ENCODE measurements around the gene RACK1.

Gene RACK1

GRCh38 chr5:181192337-181193046 is 51.2 kb downstream of the RACK1 start:
- DNase-seq: no peak

- DNase-seq: peak; percentile 99
Observed at GRCh38 chr5:181191526-181192336, 52.0 kb downstream of the RACK1 start.

DNA sequence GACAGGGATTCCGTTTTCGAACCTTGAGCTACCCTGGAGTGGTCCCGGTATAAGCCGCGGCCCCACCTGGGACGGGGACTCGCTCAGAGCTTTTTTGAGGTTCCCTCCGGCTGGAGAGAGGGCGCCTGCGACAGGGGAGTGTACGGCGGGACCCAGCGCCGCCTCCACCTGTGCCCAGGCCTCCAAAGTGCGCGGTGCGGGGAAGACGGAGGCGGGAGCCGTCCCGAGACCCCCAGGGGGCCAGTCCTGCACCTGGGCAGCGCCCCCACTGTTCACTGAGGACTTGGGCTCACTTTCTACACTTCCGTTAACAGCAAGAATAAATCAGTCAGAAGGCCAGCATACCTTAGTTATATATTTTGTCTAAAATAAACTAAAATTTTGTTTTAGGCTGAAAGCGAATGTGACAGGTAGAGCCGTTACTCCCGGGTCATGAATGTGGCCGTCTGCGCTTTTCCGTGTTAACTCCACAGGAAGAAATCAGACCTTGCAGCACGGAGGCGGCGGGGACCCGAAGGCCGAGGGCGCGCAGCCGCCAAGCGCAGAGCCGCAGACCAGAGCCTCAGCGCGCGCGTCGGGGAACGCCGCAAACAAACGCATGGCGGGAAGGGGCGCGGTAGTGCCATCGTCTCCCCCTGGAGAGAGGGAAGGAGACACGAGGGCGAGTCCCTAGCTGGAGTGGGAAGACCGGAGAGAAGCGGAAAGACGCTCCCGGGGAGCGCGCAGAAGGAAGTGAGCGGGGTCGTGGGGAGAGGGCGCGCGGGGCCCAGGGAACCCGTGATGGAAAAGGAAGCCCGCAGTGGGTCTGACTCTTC is 52.8 kb downstream of the RACK1 start:
- peak; percentile 63 for DNase-seq

DNA sequence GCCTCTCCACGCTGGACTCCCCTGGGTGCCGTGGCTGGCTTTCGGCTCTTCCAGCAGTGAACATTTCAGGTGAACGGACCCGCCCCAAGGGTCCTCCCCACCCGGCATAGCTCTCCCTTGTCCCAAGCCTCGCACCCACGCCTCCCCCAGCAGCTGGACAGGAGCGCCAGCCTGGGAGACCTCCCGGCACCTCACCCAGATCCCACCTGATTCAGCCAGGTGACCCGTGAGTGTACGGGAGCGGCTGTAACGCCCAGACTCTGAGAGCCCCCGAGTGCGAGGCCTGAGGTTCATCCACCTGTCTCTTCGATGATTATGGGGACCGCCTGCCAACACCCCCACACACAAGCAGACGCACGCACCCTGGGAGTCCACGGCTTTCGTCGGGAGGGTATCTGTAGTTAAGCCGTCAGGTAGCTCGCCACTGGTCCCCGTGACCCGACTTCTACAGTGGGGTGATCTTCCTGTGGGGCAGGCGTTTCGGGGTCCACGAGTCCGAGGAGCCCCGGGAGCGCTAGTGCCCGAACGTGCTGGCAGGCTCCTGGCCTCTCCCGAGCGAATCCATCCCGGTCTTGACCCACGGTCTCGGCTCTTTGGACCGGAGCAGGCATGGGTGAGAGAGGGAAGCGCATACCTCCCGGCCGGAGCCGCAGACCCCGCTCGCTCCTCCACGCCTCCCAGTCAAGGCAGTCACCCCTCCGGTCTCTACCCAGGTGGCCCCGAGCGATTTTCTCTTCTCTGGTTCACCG is 53.6 kb downstream of the RACK1 start:
- peak; percentile 50 for DNase-seq

- peak; percentile 41 for DNase-seq
Observed at GRCh38 chr5:181189363-181189961, 54.2 kb downstream of the RACK1 start.

- DNase-seq: peak; percentile 82
Observed at GRCh38 chr5:181188700-181189362, 54.9 kb downstream of the RACK1 start.

DNA sequence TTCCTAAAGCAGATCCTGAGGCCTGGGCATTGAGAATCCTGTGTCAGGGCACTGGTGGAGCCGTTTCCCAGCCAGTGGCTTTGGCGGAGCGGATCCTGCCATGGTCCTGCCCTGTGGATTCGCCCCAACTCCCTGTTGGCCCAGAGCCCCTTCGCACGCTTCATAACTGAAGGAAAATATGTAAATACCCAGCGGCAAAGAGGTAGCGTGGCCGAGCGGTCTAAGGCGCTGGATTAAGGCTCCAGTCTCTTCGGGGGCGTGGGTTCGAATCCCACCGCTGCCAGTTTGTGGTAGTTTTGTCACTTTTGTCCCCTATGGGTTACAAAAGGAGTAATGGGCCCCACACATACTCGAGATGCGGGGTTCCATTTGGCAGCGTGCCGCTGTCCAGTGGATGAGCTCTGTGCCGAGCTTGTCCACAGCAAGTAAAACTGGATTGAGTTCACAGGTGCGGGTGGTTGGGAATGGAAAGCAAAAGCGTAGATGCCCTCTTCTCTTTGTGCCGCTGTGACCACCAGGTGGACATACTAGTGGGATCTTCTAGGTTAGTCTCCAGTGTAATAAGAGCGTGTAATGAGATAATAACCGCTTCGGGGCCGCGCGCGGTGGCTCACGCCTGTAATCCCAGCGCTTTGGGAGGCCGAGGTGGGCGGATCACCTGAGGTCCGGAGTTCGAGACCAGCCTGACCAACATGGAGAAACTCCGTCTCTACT is 56.0 kb downstream of the RACK1 start:
- DNase-seq: peak; percentile 73

DNA sequence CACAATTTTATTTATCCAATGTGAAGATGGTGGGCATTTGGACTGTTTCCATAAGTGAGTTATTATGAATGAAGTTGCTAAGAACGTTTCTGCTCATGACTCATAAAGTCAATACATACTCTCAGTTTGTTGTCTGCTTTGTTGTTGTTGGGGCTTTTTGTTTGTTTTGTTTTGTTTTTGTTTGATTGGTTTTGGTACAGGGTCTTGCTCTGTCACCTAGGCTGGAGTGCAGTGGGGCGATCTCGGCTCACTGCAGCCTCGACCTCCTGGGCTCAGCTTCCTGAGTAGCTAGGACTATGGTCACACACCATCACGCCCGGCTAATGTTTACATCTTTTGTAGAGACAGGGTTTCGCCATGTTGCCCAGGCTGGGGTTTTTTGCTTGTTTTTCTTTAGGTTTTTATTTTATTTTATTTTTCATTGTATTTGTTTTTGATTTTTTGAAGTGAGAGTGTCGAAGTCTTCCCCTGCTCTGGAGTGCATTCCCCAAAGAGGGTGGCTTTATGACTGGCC is 56.7 kb downstream of the RACK1 start:
- no peak for DNase-seq

Data from activated CD4-positive, CD25-positive, alpha-beta regulatory T cell treated with anti-CD3 and anti-CD28 coated beads, Interleukin-2, amount 50 U/mL, for 72 hours (primary cell).